ENCODE measurements around the gene C9orf43. TPM values are rescaled to one million over a fixed set of nuclear protein-coding genes. Genes with fewer than 3 reads are reported as not detected.

C9orf43 gene
- polyA plus RNA-seq, 1 donor = 2.3 TPM

GRCh38 chr9:113465599-113466140, 55.1 kb downstream of the C9orf43 start:
- no peak for DNase-seq

- no peak for DNase-seq
Measured at GRCh38 chr9:113467183-113467582, 56.6 kb downstream of the C9orf43 start.

- no peak for DNase-seq
Measured at GRCh38 chr9:113468716-113469448, 58.3 kb downstream of the C9orf43 start.

- DNase-seq = no peak
Measured at GRCh38 chr9:113471143-113471542, 60.6 kb downstream of the C9orf43 start.

- DNase-seq = no peak
Measured at GRCh38 chr9:113471566-113471965, 61.0 kb downstream of the C9orf43 start.

GRCh38 chr9:113472199-113472598, 61.7 kb downstream of the C9orf43 start:
- DNase-seq = no peak

- DNase-seq = no peak
Measured at GRCh38 chr9:113474360-113475028, 63.9 kb downstream of the C9orf43 start.

GRCh38 chr9:113475031-113475430, 64.5 kb downstream of the C9orf43 start:
- no peak for DNase-seq

- DNase-seq = no peak
Measured at GRCh38 chr9:113475992-113476391, 65.4 kb downstream of the C9orf43 start.

- no peak for DNase-seq
Measured at GRCh38 chr9:113476511-113476916, 66.0 kb downstream of the C9orf43 start.

- no peak for DNase-seq
Measured at GRCh38 chr9:113477058-113477457, 66.5 kb downstream of the C9orf43 start.

GRCh38 chr9:113477661-113478060, 67.1 kb downstream of the C9orf43 start:
- no peak for DNase-seq

- no peak for DNase-seq
Measured at GRCh38 chr9:113479174-113479621, 68.7 kb downstream of the C9orf43 start.

Other genes starting within 250 kb of the C9orf43 start
- 33.4 TPM for gene FKBP15, start 189.5 kb upstream of the C9orf43 start, polyA plus RNA-seq (ENCODE audit: insufficient read length)
- 29.5 TPM for gene SLC31A1, start 189.2 kb upstream of the C9orf43 start, polyA plus RNA-seq (ENCODE audit: insufficient read length)
- gene CDC26, start 135.2 kb upstream of the C9orf43 start, polyA plus RNA-seq (ENCODE audit: insufficient read length) = 38.9 TPM
- 43.3 TPM for gene PRPF4, start 135.1 kb upstream of the C9orf43 start, polyA plus RNA-seq (ENCODE audit: insufficient read length)
- 5.1 TPM for gene RNF183, start 107.4 kb upstream of the C9orf43 start, polyA plus RNA-seq (ENCODE audit: insufficient read length)
- gene WDR31, start 70.5 kb upstream of the C9orf43 start, polyA plus RNA-seq (ENCODE audit: insufficient read length) = 7.7 TPM
- gene BSPRY, start 61.2 kb upstream of the C9orf43 start, polyA plus RNA-seq (ENCODE audit: insufficient read length) = 7.8 TPM
- gene HDHD3, start 33.8 kb upstream of the C9orf43 start, polyA plus RNA-seq (ENCODE audit: insufficient read length) = 39.7 TPM
- 51.0 TPM for gene ALAD, start 9.5 kb upstream of the C9orf43 start, polyA plus RNA-seq (ENCODE audit: insufficient read length)
- gene POLE3, start 72 bp upstream of the C9orf43 start, polyA plus RNA-seq (ENCODE audit: insufficient read length) = 71.1 TPM
- gene RGS3, start 53.0 kb downstream of the C9orf43 start, polyA plus RNA-seq (ENCODE audit: insufficient read length) = 38.5 TPM